Chondrocyte (in vitro differentiated cells): ENCODE results near the gene PIKFYVE. TPM values are rescaled to one million over a fixed set of nuclear protein-coding genes. Genes with fewer than 3 reads are reported as not detected.
A peak's percentile ranks its signal among the peaks of the same experiment; 100 is the strongest.

Source experiments
- DNase-seq: peaks from one replicate; pipeline ENCODE4 v3.0.0; 2021; ENCODE audit warnings: mixed read lengths, low spot score
- H3K27ac Mint-ChIP-seq: one replicate; pipeline ENCODE4 v1.8.0; 2021; ENCODE audit warnings: mild to moderate bottlenecking, moderate library complexity, mixed read lengths; ENCODE audit not compliant: unreplicated experiment
- H3K27me3 Mint-ChIP-seq: 2 replicates; pipeline ENCODE4 v1.8.0; 2021; ENCODE audit warnings: low read depth, mixed read lengths
- H3K36me3 Mint-ChIP-seq: 2 replicates; pipeline ENCODE4 v1.8.0; 2021; ENCODE audit warnings: low read depth, mixed read lengths
- H3K4me1 Mint-ChIP-seq: 2 replicates; pipeline ENCODE4 v1.8.0; 2021; ENCODE audit warnings: low read depth, mild to moderate bottlenecking, mixed read lengths
- H3K4me3 Mint-ChIP-seq: one replicate; pipeline ENCODE4 v1.8.0; 2021; ENCODE audit warnings: mild to moderate bottlenecking, moderate library complexity, mixed read lengths; ENCODE audit not compliant: unreplicated experiment
- H3K9me3 Mint-ChIP-seq: 2 replicates; pipeline ENCODE4 v1.8.0; 2021; ENCODE audit warnings: low read depth, mixed read lengths
- CTCF ChIP-seq: fragments of 200-600 bp; sonication (generic); IDR thresholded peaks from 2 replicates; pipeline ENCODE4 v1.5.0; 2021; ENCODE audit warnings: antibody characterized with exemption, mild to moderate bottlenecking, moderate library complexity
- total RNA-seq: library from RNA; stranded (reverse); gene quantifications from 3 replicates; pipeline ENCODE4 v1.2.1, GENCODE V29; 2021

The PIKFYVE gene
- total RNA-seq, 1 donor from 2014 or later: 24.7 TPM

- H3K4me3 Mint-ChIP-seq: no peak overlapping the region
- no peaks in the 10 kb centered on the region for H3K27me3 Mint-ChIP-seq
- DNase-seq: no peak
- H3K27ac Mint-ChIP-seq: no peak overlapping the region
- peaks cover 40% of the 10 kb centered on the region for H3K4me1 Mint-ChIP-seq
- TF ChIP-seq CTCF: no peak
- H3K9me3 Mint-ChIP-seq: no peaks in the 10 kb centered on the region
- H3K36me3 Mint-ChIP-seq: peaks cover 23% of the 10 kb centered on the region
Observed at GRCh38 chr2:208318127-208318526, 52.1 kb downstream of the PIKFYVE start.

- peaks cover 26% of the 10 kb centered on the region for H3K36me3 Mint-ChIP-seq
- no peak for DNase-seq
- peak overlapping the region; percentile 9 for H3K4me3 Mint-ChIP-seq
- peaks cover 40% of the 10 kb centered on the region for H3K4me1 Mint-ChIP-seq
- H3K27me3 Mint-ChIP-seq: no peaks in the 10 kb centered on the region
- TF ChIP-seq CTCF: no peak
- peak overlapping the region; percentile 73 for H3K27ac Mint-ChIP-seq
- H3K9me3 Mint-ChIP-seq: no peaks in the 10 kb centered on the region
Observed at GRCh38 chr2:208319391-208319790, 53.3 kb downstream of the PIKFYVE start.

- H3K4me3 Mint-ChIP-seq: peak overlapping the region; percentile 22
- TF ChIP-seq CTCF: no peak
- peaks cover 26% of the 10 kb centered on the region for H3K36me3 Mint-ChIP-seq
- peaks cover 36% of the 10 kb centered on the region for H3K4me1 Mint-ChIP-seq
- no peak for DNase-seq
- no peaks in the 10 kb centered on the region for H3K9me3 Mint-ChIP-seq
- H3K27ac Mint-ChIP-seq: peak overlapping the region; percentile 73
- no peaks in the 10 kb centered on the region for H3K27me3 Mint-ChIP-seq
Observed at GRCh38 chr2:208320686-208321085, 54.6 kb downstream of the PIKFYVE start.

- Mint-ChIP-seq H3K27ac (no peak overlapping the region), H3K36me3 (peaks cover 34% of the 10 kb centered on the region), H3K4me1 (peaks cover 23% of the 10 kb centered on the region), H3K4me3 (no peak overlapping the region), H3K27me3 (no peaks in the 10 kb centered on the region), H3K9me3 (no peaks in the 10 kb centered on the region)
- no peak for DNase-seq
- no peak for TF ChIP-seq CTCF
Observed at GRCh38 chr2:208326016-208326415, 60.0 kb downstream of the PIKFYVE start.

GRCh38 chr2:208329485-208329884, 63.4 kb downstream of the PIKFYVE start:
- TF ChIP-seq CTCF: no peak
- Mint-ChIP-seq H3K27ac (no peak overlapping the region), H3K4me1 (peaks cover 12% of the 10 kb centered on the region), H3K36me3 (peaks cover 31% of the 10 kb centered on the region), H3K4me3 (no peak overlapping the region), H3K9me3 (no peaks in the 10 kb centered on the region), H3K27me3 (no peaks in the 10 kb centered on the region)
- DNase-seq: no peak
